Activated T-helper 1 cell treated with anti-CD3 and anti-CD28 coated beads, Interleukin-2, amount 50 U/mL, for 16 hours (primary cell): ENCODE data around the gene MAP3K20.
A peak's percentile ranks its signal among the peaks of the same experiment; 100 is the strongest.
"Not testable (repeated sequence)": the region's sequence is repeated elsewhere in the genome, so short reads cannot be mapped to it uniquely, and the experiment has no call there.

Source experiments
- DNase-seq, 2 donors: peaks; one replicate each; pipeline ENCODE4 v3.0.0-alpha.2; 2020; ENCODE audit warnings: low read depth in 1 of 2, low spot score in 1 of 2

MAP3K20 gene

GRCh38 chr2:173075781-173076580 lies at the start of gene MAP3K20:
Gene MAP3K20 (plus strand): TSS chr2:173075846. CDS start chr2:173091032, 15,186 bp downstream.
- DNase-seq, result no peak

- DNase-seq, result no peak
These were observed 49.2 kb upstream of the MAP3K20 start for GRCh38 chr2:173026479-173026878.

- DNase-seq, result peak; percentile 42 to 44
These were observed 48.2 kb upstream of the MAP3K20 start for GRCh38 chr2:173027181-173028128.

- DNase-seq, result no peak
These were observed 47.5 kb upstream of the MAP3K20 start for GRCh38 chr2:173028141-173028540.

- no peak for DNase-seq
These were observed 47.0 kb upstream of the MAP3K20 start for GRCh38 chr2:173028671-173029070.

- DNase-seq, result no peak
These were observed 44.8 kb upstream of the MAP3K20 start for GRCh38 chr2:173030561-173031490.

- DNase-seq, result no peak
These were observed 43.6 kb upstream of the MAP3K20 start for GRCh38 chr2:173032032-173032431.

GRCh38 chr2:173033084-173033483 lies 42.6 kb upstream of the MAP3K20 start:
- DNase-seq, result no peak

GRCh38 chr2:173034143-173034542 lies 41.5 kb upstream of the MAP3K20 start:
- DNase-seq, result no peak

GRCh38 chr2:173037245-173038120 lies 38.2 kb upstream of the MAP3K20 start:
- no peak for DNase-seq

GRCh38 chr2:173038257-173038656 lies 37.4 kb upstream of the MAP3K20 start:
- not testable (repeated sequence) for DNase-seq

GRCh38 chr2:173040729-173041128 lies 34.9 kb upstream of the MAP3K20 start:
- no peak for DNase-seq

GRCh38 chr2:173043476-173043875 lies 32.2 kb upstream of the MAP3K20 start:
- DNase-seq, result no peak

- DNase-seq, result no peak
These were observed 31.6 kb upstream of the MAP3K20 start for GRCh38 chr2:173043897-173044519.

GRCh38 chr2:173044686-173045085 lies 31.0 kb upstream of the MAP3K20 start:
- DNase-seq, result no peak

- no peak for DNase-seq
These were observed 30.5 kb upstream of the MAP3K20 start for GRCh38 chr2:173045181-173045580.

- no peak for DNase-seq
These were observed 27.1 kb upstream of the MAP3K20 start for GRCh38 chr2:173048522-173048896.

GRCh38 chr2:173048897-173049661 lies 26.6 kb upstream of the MAP3K20 start:
- DNase-seq, result no peak

- DNase-seq, result no peak
These were observed 25.8 kb upstream of the MAP3K20 start for GRCh38 chr2:173049831-173050230.
